H54 (cell line): Measurements from ENCODE around the gene TMEM45A.

ENCODE experiments used
- DNase-seq: peaks from one replicate; pipeline ENCODE4 v3.0.0; 2011; ENCODE audit warnings: low spot score, mixed read lengths; ENCODE audit not compliant: insufficient read length
- FAIRE-seq: peaks from 3 replicates; lab custom pipeline; 2011; peaks lifted over from hg19 to GRCh38; lab: Jason Lieb, UNC
- POLR2A ChIP-seq: IDR thresholded peaks from 2 replicates; pipeline ENCODE4 v1.6.1; 2011; ENCODE audit warnings: low read depth, mild to moderate bottlenecking, low read length

TMEM45A gene

GRCh38 chr3:100516232-100516631 lies 23.8 kb downstream of the TMEM45A start:
- no peak for FAIRE-seq
- TF ChIP-seq POLR2A = no peak
- no peak for DNase-seq

- no peak for TF ChIP-seq POLR2A
- FAIRE-seq = no peak
- no peak for DNase-seq
Observed at GRCh38 chr3:100516838-100517237, 24.4 kb downstream of the TMEM45A start.

DNA sequence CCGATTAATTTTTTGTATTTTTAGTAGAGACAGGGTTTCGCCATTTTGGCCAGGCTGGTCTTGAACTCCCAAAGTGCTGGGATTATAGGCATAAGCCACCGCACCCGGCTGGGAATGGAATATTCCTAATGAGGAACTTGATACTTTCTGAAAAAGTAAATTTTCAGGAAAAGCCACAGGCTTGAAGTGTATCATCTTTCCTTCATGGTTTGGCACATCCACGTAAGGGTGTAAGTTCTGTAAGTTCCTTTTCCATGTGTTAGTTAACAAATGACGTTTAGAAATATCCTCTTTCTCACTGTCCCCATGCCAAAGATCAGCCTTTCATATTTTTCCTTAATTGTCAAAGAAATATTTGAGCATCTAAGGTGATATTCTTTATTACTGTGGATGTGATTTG lies 24.9 kb downstream of the TMEM45A start:
- DNase-seq (no peak), FAIRE-seq (no peak)
- no peak for TF ChIP-seq POLR2A

DNA sequence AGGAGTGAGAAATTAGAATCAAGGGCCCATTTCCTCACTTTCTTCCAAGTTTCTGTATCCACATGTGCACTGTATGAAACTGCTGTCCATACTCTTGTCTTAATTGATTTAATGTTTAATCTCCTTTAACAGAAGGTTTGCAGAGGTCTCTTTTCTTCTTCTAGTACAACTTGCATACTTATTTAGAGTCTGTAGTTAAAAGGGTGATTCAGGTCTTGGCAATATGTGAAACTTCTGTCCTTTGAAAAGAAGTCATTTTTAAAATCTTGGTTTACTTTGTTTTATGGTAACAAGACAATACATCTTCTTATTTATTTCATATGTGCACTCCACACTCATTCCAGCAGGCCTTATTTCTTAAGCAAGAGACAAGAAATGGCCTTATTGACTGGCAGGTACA lies 25.8 kb downstream of the TMEM45A start:
- DNase-seq (no peak), FAIRE-seq (no peak)
- no peak for TF ChIP-seq POLR2A

DNA sequence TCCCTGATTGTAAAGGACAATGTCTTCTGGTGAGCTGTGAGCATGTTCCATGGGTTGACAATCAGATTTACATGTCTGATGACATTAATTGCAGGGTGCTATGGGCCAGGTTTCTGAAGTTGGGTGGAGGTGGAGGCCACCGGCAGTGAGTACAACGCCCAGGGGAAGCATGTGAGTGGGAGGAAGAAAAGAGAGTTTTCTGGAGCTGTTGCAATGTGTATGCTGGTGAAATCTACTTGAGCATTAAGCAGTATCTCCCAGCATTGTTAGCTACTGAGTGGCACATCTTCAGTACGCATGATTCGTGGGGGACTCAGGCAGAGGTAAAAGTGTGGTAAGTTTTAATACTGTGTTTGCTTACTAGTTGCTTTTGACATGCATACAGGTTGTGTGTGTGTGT lies 26.6 kb downstream of the TMEM45A start:
- TF ChIP-seq POLR2A = no peak
- no peak for FAIRE-seq
- DNase-seq = no peak

GRCh38 chr3:100521439-100521845 lies 29.0 kb downstream of the TMEM45A start:
- TF ChIP-seq POLR2A = no peak
- FAIRE-seq = no peak

DNA sequence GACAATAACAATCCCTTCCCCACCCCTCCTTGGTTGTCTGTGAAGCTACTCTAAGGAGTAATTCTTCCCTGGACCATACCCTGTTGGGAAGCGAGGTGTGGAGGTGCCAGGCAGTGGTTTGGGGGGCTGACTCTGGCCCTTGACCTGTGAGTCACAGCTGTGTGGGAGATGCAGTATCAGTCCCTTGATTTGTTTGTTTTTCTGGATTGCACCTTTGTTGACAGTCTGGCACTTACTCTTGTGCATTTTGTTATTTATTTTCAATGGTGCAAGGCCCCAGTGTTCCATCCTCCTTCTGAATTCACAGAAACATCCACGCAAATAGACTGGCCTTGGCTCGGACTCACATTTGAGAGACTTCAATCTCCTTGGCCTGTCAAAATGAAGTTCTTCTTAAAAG lies 29.7 kb downstream of the TMEM45A start:
- TF ChIP-seq POLR2A = no peak
- DNase-seq (no peak), FAIRE-seq (no peak)

More at GRCh38 chr3:100521439-100521845, 29.0 kb downstream of the TMEM45A start:
- DNase-seq = no peak

DNA sequence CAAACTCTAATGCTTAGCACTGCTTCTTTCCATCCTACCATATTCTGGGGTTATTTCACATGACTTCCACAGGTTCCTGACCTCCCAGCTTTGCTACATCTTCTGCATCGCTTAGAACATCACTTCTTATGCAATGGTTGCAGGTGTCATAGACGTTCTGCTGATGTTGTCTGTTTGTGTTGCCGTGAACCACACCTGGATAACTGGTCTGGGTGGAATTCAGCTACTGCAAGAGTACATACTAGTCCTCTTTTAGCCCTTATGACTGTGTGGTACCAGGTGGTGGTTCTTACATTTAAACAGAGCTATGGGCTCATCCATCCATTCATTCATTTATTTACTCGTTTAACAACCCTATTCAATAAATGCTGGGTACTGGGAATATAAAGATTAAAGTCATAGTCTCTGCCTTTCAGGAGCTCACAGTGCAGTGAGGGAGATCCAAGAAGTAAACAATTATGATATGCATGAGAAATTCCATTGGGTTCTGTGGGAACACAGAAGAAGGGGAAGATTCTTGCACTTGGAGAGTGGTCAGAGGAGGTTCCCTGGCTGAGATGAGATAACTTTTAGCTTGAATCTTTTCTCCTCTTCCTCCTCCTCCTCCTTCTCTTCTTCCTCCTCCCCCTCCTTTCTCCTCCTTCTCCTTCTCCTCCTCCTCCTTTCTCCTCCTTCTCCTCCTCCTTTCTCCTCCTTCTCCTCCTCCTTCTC lies 30.8 kb downstream of the TMEM45A start:
- TF ChIP-seq POLR2A = no peak
- no peak for FAIRE-seq
- no peak for DNase-seq

DNA sequence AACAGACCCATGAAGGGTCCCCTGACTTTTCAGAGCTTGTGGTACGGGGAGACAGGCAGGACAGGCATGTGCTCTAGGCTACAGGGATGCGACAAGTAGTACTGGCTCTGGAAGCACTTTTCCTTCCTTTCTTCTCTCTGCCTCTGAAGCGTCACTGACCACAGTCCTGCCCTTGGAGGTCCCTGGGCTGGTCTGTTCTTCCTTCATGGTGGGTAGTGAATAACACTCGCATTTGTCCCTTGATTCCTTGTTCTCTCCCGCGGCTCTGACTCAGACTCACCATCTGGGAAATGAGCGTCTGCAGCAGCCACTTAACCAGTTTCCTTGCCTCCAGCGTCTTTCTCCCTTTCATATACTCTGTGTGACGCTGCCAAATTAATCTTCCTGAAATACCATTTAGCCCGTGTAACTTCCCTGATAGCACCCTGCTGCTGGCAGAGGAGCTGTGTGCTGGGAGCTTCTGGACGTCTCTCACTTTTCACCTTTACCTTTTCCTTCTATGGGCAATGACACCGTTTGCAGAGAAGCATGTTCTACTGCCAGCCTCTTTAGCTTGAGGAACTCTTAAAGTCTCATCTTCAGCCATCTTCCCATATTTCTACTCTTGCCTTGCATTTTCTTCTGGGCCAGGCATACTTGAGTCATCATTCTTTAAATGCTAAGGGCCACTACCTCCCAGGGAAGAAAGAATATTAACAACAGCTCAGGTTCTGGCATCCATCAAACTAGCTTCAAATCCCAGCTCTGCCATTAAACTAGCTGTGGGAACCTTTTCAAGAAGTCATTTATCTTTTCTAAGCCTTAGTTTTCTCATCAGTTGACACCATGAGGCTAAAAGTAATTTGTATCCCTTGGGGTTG lies 33.6 kb downstream of the TMEM45A start:
- FAIRE-seq = peak; percentile 98
- DNase-seq = peak; percentile 63

DNA sequence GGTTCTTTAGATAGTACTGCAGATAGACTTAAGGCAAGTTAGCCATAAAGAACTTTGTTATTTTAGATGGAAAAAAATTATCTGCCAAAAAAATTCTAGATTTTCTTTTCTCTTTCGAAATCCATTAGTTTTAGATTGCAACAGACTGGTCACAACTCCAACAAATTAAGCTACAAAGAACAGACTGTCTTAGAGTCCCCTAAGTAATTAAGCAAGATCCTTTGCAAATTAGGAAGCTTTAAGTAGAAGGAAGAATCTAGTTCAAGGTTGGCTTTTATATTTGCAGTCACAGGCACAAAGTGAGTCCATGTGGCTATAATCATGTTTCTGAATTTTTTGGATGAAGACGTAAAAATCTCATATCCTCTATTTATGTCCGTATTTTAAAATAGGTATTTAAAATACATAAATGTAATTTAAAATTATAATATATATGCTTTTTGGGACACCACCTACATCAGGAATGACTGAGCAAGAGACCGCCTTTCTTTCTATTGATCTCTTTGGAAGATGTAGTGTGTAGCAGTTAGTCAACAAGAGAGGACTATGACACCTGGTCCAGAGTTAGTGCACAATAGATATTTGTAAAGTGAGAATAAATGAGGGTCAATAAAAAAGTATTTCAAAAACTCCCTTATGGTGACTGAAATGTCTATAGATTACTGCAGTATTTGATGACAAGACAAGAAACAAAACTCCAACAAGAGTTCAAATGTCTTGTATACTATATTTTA lies 34.4 kb downstream of the TMEM45A start:
- no peak for TF ChIP-seq POLR2A
- FAIRE-seq (no peak), DNase-seq (no peak)

More for the DNA sequence above, 33.6 kb downstream of the TMEM45A start:
- TF ChIP-seq POLR2A = peak; percentile 57

GRCh38 chr3:100527347-100527735 lies 34.9 kb downstream of the TMEM45A start:
- TF ChIP-seq POLR2A = no peak
- FAIRE-seq (no peak), DNase-seq (no peak)

DNA sequence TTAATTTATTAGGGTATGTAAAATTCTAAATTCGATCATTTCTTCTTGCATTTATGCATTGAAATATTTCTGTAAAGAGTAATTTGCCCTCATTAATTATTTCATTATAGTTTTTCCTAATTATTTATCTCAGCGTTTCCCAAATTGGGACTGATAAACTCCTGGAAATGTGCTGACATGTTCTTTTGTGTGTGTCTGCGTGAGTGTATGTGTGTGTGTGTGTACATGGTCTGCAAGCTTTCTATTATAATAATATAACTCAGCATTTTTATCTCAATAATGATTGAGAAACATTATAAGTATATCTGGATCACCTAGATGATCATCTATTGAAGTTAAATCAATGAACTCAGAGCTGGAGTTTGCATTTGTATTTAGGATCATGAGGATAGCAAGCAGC lies 38.7 kb downstream of the TMEM45A start:
- DNase-seq (no peak), FAIRE-seq (no peak)
- no peak for TF ChIP-seq POLR2A

DNA sequence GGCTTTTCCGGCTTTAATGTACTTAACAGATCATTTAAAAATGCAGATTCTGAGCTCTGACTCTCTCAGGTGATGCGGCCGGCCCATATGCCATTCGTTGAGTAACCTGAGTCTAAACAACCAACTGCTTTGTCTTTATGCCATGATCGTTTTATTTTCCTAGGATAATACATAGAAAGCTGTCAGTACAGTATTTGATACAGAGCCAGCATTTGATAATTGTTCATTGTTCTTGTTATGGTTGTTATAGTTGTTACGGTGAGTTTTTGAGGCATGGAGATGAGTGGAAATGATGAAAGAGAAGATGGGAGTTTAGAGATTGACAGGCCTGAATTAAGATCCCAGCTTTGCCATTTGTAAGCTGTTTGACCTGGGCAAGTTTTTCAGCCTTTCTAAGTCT lies 40.0 kb downstream of the TMEM45A start:
- FAIRE-seq = no peak
- no peak for TF ChIP-seq POLR2A
- DNase-seq = no peak

DNA sequence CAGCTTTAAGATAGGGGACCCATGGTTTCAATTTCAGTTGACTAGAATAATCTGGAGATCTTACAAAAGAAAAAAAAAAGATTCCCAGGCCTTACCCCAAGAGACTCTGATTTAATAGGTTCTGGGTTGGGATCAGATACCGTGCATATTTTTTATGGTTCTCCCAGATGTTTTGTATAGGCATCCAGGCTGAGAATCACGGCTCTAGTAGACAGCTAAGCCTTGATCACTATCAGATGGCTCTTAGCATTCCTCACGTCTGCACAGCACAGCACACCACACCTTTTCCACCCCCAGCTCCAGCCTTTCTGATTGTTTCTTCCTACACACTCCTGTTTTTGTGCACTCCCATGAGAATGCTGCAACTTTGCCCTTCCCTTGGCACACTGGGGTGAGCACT lies 40.8 kb downstream of the TMEM45A start:
- FAIRE-seq (no peak), DNase-seq (no peak)
- no peak for TF ChIP-seq POLR2A
